Measurements from ENCODE around the gene TCEAL7.
A peak's percentile ranks its signal among the peaks of the same experiment; 100 is the strongest.
"Not testable (repeated sequence)": the region's sequence is repeated elsewhere in the genome, so short reads cannot be mapped to it uniquely, and the experiment has no call there.

The TCEAL7 gene

GRCh38 chrX:103329991-103330390 is at the start of gene TCEAL7:
Gene TCEAL7, plus strand, starts transcription at chrX:103330239. Its CDS starts 1,165 bp downstream, at chrX:103331404.
- no peak for DNase-seq

DNA sequence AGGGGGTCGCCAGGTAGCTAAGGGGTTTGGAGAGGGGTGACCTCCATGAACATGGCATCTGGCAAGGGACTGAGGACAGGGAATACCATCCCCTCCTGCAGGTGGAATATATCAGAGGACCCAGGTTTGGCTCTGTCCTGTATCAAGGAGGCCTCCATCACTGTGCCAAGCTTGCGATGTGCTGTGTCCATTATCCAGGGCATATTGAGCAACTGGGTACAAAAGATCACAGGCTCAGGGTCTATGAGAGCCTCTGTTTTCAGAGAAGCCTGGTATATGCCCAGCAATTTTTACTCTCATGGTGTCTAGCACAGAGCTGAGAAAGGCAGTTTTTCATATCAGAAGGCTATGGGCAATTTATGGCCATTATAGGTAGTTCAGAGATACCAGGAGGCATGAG is 36.9 kb upstream of the TCEAL7 start:
- DNase-seq = no peak

DNA sequence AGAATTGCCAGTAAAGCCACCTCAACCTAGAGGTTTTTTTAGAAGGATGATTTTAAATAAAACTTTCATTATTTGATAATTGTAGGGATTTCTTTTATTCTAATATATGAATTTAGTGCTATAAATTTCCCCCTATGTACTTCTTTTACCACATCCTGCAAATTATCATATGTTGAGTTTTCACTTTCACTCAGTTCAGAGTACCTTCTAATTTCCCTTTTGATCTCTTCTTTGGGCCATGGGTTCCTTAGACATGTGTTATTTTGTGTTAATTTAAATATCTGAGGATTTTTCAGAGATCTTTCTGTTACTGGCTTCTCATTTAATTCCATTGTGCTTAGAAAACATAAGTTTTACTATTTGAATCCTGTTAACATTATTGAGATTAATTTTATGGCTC is 25.3 kb upstream of the TCEAL7 start:
- no peak for DNase-seq

DNA sequence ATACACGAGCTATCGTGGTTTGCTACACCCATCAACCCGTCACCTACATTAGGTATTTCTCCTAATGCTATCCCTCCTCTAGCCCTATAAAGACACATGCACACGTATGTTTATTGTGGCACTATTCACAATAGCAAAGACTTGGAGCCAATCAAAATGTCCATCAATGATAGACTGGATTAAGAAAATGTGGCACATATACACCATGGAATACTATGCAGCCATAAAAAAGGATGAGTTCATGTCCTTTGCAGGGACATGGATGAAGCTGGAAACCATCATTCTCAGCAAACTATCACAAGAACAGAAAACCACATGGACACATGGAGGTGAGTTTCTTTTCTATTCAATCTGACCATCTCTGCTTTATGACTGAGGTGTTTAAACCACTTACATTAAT is 24.4 kb upstream of the TCEAL7 start:
- DNase-seq = not testable (repeated sequence)

DNA sequence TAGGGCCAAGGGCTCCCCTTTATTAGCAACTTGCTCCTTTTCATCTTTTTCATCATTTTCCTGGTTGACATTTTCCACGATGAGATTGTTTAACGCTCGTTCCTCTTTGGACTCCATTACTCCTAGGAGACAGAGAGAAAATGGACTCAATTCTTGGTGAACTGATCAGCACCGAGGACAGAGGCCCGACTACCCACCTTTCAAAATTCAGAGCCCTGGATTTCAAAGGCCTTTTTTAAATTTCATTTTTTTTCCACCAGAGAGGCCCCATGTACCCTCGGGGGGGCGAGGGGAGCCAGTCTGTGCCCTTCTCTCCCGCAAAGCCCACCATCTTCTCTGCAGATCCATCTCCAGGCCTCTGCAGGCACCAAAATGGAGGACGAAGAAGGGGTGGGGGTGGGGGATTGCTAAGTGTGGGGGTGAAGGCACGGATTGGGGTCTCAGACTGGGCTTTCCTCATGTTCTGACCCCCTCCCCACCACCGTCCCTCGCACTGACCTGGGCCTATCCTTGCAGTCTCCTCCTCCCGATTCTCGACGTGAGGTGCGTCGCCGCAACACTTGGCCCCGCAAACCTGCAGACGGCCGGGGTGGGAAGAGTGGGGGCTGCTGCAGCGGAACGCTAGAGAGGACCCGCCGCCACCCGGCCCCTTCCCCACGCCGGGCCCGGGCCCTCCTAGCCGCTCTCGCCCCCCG is 20.0 kb upstream of the TCEAL7 start:
- DNase-seq = no peak

- DNase-seq = peak; percentile 57
These were observed 19.3 kb upstream of the TCEAL7 start, which contains the start of gene BEX2 for GRCh38 chrX:103310555-103311398. Gene BEX2, minus strand, starts transcription at chrX:103310990. Its CDS starts 1,014 bp downstream, at chrX:103309976.

- DNase-seq = no peak
These were observed 18.6 kb upstream of the TCEAL7 start for GRCh38 chrX:103311399-103311780.

DNA sequence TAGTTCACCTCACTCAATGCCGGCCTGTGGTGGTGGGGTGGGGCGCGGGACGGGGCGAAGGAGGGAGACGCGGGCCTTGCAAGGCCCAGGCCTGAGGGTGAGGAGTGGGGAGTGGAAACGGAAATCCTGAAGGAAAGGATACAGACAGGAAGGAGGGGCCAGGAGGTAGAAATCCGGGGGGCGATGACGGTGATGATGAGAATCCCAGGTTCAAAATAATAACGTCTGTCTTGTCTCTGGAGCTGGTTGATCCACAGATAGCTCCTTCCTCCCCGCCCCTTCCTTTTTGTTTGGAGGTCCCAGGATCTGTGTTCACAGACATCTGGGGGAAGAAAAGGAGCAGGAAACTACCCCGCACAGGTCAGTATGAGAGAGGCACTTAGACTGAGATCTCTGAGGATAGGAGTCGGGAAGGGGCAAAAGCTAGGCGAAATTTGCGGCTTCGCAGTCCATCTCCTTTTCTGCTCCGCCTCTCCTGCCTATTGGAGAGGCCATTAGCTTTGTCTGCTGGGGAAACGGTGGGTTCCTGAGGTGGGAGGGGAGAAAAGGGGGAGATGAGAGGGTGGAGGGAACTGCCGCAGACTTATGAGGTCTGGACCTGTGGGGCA is 746 bp downstream of the TCEAL7 start:
- DNase-seq = no peak

GRCh38 chrX:103338663-103339062 is 8.6 kb downstream of the TCEAL7 start:
- no peak for DNase-seq

DNA sequence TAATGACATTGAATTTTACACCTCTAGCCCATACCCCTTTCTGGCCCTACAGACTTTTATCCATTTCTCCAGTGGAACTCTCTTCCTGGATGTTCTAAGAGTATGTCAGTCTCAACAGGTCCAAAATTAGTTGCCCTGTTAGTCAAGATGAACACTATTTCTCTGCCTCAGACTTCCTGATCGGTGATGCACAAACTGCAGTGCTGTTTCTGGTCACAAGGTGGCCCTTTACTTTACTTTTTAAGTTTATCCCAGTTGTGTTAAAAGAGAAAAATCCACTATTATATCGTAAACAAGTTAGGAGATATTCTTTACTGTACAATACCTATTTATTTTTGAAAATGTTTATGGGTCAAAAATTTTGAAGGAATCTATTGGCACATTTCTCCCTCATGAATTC is 13.1 kb downstream of the TCEAL7 start:
- DNase-seq = peak; percentile 0

DNA sequence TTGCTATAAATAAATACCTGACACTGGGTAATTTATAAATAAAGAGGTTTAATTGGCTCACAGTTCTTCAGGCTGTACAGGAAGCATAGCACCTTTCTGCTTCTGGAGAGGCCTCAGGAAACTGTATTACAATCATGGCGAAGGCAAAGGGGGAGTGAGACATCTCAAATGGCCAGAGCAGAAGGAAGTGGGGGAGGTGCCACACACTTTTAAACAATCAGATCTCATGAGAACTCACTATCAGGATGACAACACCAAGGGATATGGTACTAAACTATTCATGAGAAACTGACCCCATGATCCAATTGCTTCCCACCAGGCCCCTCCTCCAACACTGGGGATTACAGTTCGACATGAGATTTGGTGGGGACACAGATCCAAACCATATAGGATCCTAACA is 14.6 kb downstream of the TCEAL7 start:
- no peak for DNase-seq

DNA sequence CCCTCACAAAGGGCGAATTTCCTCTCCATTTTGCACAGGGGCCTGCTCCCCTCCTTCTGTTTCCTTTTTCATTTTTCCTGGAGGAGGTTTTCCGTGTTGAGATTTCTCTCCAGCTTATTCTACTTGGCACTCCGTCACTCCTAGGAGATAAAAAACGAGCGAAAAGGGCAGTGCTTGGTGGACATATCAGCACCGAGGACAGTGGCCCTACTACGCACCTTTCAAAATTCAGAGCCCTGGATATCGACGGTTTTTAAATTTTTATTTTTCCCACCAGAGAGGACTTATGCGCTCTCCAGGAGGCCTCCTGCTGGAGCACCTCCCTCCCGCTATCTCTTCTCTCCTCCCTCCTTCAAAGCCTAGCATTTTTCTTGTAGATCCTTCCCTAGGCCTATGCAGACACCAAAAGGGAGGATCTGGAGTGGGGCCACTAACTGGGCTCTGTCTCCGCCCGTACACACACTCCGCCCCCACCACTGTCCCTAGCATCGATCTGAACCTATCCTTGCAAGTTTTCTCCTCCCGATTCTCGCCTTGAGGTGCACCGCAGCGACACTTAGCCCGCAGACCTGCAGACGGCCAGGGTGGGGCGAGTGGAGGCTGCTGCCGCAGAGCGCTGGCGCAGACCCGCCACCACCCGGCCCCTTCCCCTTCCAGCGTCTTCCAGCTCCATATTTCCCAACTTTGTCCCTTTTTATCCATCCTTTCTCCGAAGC is 17.8 kb downstream of the TCEAL7 start:
- DNase-seq = no peak

- DNase-seq = peak; percentile 5
These were observed 26.2 kb downstream of the TCEAL7 start, which contains the start of gene TCEAL9 for GRCh38 chrX:103356130-103356798. Gene TCEAL9, plus strand, starts transcription at chrX:103356506. Its CDS starts 1,179 bp downstream, at chrX:103357685.

DNA sequence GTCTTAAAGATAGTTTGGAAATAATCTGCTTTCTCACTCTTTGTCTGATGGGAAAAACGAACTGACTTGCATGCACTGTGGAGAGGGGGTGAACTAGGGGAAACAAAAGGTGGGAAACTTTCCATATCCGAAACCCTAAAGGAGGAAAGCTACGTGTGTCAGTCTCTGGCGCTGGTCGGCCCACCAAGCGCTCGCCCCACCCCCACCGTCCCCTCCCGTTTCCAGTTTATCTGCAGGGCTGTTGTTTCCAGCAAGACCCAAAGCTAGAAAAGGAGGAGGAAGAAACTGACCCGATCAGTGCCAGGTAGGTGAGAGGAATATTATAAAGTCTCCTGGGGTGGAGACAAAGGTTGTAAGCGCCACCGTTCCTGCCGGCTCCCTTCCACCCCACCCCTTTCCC is 26.8 kb downstream of the TCEAL7 start:
- DNase-seq = peak; percentile 0

DNA sequence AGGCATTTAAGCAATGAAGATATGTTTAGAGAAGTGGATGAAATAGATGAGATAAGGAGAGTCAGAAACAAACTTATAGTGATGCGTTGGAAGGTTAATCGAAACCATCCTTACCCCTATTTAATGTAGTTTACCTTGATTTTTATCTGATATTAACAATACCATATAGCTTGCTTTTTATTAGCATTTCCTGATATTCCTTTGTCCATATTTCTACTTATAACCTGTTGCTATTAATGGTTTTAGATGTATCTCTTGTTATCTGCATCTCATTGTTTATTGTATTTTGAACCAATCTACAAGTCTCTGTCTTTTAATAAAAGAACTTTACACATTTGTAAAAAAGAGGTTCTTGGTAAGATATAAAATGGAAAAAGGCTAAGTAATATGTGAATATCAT is 27.8 kb downstream of the TCEAL7 start:
- no peak for DNase-seq

GRCh38 chrX:103359605-103360004 is 29.6 kb downstream of the TCEAL7 start:
- not testable (repeated sequence) for DNase-seq

DNA sequence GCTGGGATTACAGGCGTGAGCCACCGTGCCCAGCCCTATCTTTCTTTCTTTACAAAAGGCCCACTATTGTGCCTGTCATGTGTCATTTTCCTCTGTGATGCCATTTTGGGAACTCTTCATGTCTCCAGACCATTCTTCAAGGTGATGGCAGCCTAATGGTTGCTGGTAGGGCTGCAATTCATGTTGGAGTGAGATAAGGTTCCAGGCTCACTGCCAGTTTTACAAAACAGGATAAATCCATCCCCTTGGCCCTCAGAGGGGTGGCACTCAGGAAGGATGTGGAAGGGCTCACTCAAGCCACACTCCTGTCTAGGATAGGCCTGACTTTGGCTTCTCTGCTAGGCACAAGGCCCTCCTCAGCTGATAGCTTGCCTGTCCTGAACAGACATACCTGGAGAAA is 30.1 kb downstream of the TCEAL7 start:
- DNase-seq = no peak

GRCh38 chrX:103360916-103361315 is 30.9 kb downstream of the TCEAL7 start:
- DNase-seq = no peak

DNA sequence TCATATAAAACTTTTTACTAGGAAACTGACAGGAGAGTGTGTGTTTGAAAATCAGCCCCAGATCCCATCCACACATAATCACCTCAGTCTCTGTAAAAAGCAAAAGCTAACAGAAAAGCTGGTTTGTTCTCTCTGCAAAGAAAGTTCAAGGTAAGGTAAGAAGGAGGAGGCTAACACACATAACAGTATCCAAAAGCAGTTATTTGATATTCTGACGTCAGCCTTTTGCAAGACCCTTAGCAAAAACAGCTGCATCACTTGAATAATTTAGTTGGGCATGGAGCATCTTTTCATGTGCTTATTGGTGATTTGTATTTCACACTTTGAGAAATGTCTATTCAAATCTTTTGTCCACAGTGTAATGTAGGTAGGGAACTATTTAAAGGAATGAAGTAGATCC is 31.8 kb downstream of the TCEAL7 start:
- DNase-seq = no peak

- DNase-seq = no peak
These were observed 32.4 kb downstream of the TCEAL7 start for GRCh38 chrX:103362474-103362873.

GRCh38 chrX:103363046-103363445 is 33.0 kb downstream of the TCEAL7 start:
- no peak for DNase-seq

DNA sequence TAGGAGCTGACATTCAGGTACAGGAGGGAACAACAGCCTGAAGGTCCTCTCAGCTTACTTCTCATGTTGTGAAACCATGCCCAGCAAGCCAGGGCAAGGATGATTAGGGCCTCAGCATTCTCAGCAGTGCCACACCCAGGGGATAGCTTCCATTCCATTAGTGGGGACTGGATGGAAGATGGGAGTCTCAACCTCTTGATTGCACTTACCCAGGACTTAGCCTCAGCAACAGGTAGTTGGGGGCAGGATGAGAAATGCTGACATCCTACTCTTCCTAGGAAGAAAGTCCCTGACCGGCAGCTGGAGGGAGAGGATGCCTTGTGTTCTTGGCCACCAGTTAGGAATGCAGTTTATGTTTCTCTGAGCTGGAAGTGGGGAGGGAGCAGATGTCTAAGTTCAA is 37.5 kb downstream of the TCEAL7 start:
- no peak for DNase-seq
